Brain pericyte (primary cell): ENCODE measurements around the gene CPAMD8.
"Not testable (repeated sequence)": the region's sequence is repeated elsewhere in the genome, so short reads cannot be mapped to it uniquely, and the experiment has no call there.

Source experiments
- DNase-seq: peaks from one replicate; pipeline ENCODE4 v3.0.0-alpha.2; 2012; ENCODE audit warnings: low read depth, low spot score

Gene CPAMD8

DNA sequence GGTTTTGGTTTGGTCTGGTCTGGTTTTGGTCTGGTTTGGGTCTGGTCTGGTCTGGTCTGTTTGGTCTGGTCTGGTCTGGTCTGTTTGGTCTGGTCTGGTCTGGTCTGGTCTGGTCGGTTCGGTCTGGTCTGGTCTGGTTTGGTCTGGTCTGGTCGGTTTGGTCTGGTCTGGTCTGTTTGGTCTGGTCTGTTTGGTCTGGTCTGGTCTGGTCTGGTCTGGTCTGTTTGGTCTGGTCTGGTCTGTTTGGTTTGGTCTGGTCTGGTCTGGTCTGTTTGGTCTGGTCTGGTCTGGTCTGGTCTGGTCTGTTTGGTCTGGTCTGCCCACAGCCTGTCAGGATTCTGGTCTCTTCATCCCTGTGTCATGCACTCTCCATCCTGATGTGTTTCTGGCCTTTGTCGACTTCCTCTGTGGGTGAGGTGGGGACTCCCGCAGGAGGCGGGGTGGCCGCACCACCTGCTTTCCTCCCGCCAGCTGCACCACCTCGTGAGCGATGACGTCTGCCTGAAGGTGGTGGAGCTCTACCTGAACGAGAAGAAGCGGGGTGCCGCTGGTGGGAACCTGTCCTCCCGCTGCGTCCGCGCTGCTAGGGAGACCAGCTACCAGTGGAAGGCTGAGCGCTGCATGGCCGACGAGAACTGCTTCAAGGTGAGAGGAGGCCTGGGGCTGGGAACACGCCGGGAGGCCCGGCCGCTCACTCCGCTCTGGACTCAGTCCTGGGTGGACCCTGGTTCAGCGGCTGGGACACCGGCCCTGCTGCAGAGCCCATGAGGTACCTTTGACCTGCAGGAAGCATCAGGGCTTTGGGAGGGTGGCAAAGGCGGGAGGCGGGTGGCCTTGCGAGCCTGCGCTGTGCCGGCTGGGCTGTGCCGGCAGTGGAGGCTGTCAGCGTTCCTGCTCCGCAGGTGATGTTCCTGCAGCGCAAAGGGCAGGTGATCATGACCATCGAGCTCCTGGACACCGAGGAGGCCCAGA, 150.7 kb downstream of the CPAMD8 start:
- DNase-seq: no peak

DNA sequence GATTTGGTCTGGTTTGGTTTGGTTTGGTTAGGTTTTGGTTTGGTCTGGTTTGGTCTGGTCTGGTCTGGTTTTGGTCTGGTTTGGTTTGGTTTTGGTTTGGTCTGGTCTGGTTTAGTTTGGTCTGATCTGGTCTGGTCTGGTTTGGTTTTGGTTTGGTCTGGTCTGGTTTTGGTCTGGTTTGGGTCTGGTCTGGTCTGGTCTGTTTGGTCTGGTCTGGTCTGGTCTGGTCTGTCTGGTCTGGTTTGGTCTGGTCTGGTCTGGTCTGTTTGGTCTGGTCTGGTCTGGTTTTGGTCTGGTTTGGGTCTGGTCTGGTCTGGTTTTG, 151.7 kb downstream of the CPAMD8 start:
- DNase-seq: not testable (repeated sequence)

DNA sequence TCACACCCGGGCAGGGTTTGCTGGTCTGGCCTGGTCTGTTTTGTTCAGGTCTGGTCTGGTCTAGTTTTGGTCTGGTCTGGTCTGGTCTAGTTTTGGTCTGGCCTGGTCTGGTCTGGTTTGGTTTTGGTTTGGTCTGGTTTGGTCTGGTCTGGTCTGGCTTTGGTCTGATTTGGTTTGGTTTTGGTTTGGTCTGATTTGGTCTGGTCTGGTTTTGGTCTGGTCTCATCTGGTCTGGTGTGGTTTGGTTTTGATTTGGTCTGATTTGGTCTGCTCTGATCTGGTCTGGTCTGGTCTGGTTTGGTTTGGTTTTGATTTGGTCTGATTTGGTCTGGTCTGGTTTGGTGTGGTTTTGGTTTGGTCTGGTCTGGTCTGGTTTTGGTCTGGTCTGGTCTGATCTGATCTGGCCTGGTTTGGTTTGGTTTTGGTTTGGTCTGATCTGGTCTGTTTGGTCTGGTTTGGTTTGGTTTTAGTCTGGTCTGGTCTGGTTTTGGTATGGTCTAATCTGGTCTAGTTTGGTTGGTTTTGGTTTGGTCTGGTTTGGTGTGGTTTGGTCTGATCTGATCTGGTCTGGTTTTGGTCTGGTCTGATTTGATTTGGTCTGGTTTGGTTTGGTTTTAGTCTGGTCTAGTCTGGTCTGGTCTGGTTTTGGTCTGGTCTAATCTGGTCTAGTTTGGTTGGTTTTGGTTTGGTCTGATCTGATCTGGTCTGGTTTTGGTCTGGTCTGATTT, 152.2 kb downstream of the CPAMD8 start:
- DNase-seq: no peak

DNA sequence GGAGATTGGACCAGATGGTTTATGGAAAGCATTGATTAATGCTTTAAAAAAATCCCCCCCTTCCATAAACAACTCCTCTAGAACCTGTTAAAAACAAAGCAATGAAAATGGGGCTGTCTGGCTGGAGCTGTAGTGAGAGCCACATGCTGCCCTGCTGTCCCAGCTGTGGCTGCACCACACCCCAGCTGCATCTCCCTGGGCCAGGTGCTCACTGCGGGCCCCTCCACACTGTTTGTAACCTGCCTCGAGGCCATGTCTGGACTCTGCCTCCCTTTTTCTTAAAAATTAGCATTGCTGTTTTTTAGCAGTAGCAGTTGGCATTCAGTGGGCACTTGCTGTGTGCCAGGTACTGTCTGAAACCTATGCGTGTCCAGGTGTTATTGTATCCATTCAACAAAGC, 153.0 kb downstream of the CPAMD8 start:
- DNase-seq: no peak

DNA sequence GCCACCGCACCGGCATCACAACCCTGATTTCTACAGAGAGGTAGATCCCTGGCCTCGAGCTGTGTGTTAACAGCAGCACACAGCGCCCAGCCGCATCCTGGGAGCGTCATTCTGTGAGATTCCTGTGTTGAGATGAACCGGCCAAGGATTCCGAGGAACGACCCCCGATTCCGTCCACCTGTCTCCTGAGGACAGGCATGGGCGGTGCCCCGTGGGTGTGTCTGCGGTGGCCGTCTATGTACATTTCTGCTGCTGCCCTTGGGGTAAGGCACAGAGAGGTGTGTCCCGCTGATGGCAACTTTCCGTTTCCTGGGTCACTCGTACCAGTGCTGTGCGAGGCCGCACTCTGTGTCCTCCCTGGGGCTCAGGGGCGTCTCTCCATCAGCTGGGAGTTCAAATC, 153.9 kb downstream of the CPAMD8 start:
- DNase-seq: no peak

DNA sequence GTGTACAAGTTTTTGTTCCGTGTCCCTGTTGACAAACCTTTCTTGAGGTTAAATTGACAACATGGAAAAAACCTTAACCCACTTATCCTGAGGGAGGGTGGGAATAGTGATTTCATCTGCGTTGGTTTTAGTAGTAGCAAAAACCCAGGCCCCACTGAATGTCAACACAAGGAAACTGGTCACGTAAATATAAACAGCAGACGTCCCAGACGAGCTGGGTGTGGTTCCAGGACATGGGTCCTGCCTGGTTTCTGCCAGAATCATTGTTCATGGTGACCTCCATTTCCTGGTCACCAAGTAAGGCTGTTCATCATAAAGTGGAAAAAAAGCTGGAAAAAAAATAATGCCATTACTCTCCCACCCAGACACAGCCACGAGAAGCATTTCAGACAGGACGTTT, 154.7 kb downstream of the CPAMD8 start:
- no peak for DNase-seq

DNA sequence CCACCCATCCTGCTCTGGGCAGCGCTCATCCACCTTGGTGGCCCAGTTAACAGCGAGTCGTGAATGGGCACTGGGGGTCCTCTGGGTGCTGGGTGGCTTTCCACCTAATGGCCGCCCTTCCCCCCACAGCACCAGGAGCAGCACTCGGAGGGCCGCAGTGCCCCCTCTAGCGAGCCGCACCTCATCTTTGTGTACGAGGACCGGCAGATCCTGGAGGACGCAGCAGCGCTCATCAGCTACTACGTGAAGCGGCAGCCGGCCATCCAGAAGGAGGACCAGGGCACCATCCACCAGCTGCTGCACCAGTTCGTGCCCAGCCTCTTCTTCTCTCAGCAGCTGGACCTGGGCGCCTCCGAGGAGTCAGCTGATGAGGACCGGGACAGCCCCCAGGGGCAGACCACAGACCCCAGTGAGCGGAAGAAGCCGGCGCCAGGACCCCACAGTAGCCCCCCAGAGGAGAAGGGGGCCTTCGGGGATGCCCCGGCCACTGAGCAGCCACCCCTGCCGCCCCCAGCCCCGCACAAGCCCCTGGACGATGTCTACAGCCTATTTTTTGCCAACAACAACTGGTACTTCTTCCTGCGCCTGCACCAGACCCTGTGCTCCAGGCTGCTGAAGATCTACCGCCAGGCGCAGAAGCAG, 157.2 kb downstream of the CPAMD8 start:
- no peak for DNase-seq

DNA sequence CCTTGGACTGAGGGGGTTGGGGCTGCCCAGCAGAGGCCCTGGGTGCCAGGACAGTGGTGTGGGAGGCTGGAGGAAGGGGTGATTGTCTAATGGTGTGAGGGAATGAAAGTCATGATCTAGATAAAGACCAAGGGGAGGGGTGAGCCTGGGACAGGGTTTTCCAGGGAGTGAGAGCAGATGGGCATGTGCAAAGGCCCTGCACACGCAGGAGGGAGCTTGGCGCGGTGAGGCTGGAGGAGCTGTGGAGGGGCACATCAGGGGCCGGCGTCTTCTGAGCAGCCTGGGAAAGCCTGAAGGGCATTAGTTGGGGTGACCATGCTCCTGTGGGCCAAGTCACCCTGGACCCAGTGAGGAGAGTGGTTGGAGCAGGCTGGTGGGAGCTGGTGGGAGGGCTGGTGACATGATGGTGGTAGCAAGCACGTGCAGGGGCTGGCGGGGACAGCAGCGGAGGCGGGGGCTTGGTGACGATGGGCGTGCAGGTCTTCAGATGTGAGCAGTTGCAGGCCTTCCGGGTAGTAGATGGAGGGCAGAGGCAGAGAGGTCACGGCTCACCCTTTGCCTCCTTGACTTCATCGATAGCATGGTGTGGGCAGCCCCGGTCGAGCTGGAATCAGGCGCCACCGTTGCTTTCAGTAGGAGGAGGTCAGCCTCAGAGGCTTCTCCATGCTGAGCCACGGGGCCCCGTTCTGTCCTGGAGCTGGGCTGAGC, 158.0 kb downstream of the CPAMD8 start:
- no peak for DNase-seq

DNA sequence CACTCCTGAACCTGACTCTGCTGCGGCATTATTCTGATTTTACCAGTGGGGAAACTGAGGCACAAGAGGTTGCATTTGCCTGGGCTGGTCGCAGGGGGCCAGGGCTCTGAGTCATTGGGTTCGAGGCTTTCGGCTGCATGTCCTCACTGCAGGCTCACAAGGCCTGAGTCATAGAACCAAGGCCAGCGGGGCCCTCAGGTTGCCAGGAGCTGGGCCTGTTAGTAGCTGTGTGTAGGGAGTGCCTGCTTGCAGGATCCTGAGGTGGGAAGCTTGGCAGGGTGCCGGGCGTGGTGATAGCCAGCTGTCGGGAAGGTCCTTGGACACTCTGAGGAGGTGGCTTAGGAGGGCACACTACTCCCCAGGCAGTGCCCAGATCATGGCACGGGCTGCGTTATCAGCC, 159.4 kb downstream of the CPAMD8 start:
- no peak for DNase-seq

DNA sequence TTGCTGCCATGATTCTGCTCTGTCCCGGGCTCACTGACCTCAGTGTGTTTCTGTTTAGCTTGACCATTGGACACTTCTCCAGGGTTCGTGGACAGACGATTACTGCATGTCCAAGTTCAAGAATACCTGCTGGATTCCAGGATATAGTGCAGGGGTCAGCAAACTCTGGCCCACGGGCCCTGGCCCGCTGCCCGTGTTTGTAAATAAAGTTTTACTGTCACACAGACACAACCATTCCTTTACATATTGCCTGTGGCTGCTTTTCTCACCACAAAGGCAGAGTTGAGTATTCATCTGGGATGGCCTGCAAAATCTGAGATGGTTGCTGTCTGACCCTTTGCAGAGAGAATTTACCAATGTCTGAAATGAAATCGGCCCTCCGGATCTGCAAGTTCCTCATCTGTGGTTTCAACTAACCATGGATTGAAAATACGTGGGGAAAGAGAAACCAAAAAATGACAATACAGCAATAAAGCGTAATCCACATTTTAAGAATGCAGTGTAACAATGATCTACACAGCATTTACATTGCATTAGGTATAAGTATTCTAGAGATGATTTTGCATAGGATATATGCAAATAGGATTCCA, 163.7 kb downstream of the CPAMD8 start:
- DNase-seq: no peak

DNA sequence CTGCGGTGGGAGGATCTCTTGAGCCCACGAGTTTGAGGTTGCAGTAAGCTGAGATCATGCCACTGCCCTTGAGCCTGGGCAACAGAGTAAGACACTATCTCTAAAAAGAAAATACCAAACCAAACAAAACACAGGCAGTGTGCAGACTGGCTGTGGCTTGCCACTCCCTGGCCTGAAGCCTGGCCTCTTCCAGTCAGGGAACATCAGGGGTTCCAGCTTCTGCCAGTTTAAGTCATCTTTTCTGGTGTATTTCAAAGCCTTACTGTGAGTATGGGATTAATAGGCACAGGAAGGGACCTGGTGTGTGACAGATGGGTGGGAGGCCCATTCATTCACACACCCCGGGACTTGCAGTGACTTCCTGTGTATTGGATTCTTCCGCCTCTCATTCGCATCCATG, 164.8 kb downstream of the CPAMD8 start:
- no peak for DNase-seq

DNA sequence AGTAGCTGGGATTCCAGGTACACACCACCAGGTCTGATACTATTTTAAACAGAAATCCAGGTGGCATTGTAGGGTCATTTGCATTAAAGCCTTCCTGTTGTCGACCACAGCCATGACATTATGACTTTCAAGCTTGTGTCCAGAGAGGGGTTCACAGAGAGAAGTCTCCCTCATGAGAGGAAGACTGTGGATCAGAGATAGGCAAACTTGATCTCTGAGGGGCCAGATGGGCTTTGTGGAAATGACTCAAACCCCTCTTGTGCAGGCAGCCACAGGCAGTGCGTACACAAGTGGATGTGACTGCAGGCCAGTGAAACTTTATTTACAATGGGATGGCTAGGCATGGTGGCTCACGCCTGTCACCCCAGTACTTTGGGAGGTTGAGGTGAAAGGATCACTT, 165.6 kb downstream of the CPAMD8 start:
- no peak for DNase-seq

DNA sequence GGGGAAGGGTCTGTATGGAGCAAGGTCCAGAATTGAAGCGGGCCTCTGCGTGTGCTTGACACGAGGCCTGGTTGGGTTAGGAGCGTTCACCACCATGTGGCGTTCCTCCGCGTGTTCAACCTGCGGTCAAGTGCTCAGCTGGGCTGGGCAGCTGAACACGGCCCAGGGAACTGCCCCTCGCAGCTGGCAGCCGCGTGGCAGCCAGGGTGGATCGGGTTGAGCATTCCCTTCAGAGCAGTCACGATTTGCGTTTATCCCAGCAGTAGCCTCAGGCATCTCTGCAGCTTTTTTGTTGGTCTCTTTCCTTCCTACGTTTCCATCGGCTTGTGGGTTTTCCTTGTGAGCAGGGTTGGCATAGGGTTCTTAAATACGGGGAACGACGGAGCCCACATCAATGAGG, 166.5 kb downstream of the CPAMD8 start:
- DNase-seq: no peak

DNA sequence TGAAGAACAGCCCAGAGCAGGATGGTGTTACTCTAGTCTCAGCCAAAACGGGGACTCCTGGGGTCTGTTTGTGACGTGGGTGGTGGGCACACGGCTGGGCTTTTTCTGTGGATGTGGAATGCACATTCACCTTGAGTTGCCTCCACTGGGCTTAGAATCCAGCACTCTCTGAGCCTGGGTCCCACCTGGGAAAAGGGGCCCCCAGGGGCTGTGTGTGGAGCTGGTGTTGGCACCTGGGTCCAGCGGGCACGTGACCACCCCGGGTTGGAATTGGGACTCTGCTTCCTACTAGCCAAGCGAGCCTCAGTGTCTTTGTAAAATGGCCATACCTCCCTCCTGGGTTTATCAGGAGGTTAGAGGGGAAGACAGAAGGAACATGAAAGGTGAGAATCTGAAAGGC, 167.0 kb downstream of the CPAMD8 start:
- no peak for DNase-seq

DNA sequence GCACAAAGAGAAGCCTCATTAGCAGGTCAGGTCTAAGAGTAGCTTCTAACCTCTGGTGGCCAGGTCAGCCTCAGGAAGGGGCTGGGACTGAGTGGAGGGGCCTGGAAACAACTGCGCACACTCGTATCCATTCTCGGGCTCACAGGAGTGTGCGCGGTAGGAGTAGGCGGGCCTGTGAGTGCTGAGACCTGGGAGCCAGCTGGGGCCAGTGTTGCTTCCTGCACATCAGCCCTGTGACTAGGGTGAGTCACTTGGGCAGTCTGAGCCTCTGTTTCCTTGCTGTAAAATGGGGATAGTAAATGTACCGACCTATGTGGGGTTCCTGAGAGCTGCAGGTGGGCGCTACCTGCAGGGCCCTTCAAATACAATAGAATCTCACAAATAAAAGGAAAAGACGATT, 170.5 kb downstream of the CPAMD8 start:
- no peak for DNase-seq

DNA sequence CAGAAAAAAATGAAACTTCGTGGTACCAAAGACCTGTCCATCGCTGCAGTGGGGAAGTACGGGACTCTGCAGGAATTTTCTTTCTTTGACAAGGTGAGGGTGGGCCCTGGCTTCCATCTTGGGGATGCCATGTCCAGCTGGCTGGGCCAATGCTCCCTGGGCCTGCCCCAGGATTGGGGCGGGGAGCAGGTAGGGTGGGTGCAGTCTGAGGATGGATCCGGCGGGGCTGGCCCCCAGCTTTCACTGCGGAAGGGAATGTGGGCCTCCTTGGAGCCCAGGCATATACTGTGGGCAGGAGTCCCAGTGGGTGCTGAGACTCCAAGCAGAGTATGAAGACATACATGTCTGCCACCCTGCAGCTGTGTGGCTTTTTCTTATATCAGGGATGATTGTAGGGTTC, 173.5 kb downstream of the CPAMD8 start:
- no peak for DNase-seq

DNA sequence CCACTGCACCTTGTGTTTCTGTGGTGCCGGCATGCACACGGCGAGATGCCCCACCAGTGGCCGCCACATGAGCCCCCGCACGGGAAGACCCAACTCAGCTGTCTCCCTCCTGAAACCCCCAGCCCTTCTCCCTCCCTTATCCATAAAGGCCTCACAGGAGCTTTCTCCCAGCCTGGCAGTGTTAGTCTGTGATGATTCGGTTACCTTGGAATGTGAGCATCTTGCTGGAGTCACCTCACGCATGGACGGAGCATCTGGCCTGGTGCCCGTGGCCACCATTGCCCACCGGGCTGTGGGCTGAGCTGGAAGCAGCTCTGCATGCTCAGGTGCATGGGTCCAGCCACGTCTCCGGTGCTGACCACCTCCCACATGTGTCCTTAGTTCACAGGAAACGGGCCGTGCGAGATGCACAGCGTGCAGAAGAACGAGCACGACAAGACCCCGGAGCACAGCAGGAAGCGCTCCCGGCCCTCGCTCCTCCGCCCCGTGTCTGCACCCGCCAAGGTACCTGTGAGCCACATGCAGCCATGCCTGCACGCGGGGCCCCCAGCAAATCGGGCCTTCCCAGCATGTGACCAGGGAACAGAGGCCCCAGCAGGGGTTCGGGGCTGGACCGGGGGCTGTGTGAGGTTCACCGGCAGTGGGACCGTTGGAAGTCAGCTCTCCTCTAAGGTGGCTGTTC, 175.4 kb downstream of the CPAMD8 start:
- DNase-seq: no peak

DNA sequence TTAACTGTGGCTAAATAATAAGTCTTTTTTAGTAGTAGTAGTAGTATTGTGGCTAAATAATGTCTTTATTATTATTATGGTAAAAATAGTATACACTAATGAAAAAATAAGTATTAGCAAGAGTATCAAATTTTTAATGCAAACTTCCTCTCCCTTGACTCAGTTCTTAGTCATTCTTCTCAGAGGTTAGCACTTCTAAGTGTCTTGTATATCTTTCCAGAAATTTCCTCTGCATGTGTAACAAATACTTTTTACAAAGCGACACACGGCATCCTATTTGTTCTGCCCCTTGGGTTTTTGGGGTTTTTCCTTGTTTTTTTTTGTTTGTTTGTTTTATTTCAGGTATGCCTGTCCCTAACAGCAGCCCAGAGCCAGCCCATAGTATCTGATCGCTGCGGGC, 176.5 kb downstream of the CPAMD8 start:
- DNase-seq: no peak

DNA sequence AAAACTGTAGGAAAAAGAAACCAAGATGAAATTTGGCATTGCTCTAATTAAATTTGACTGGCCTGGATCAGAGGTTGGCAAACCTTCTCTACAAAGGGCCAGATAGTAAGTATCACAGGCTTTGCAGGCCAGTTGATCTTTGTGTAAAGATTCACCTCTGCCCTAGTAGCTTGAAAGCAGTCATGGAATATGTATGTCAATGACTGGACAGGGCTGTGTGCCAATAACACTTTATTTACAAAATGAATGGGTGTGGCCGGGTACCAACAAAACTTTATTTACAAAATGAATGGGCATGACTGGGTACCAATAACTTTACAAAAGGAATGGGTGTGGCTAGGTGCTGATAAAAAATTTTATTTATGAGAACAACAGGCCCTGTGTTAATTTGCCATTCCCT, 177.4 kb downstream of the CPAMD8 start:
- DNase-seq: no peak

DNA sequence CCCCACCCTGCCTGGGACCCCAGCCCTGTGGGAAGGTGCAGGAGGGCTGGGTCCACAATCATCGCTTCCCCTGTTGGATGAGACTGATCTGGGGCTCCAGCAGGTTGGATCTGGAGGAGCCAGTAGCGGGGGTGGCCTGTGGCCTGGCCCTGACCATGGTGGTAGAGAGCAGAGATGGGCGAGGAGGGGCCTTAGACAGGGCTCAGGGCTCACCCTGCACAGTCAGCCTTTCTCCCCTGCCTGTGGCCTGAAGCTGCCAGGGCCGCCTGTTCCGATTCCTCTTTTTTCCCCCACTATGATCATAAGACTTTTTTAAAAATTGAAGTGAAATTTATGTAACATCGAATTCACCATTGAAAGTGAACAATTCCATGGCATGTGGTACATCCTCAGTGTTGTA, 179.2 kb downstream of the CPAMD8 start:
- no peak for DNase-seq

DNA sequence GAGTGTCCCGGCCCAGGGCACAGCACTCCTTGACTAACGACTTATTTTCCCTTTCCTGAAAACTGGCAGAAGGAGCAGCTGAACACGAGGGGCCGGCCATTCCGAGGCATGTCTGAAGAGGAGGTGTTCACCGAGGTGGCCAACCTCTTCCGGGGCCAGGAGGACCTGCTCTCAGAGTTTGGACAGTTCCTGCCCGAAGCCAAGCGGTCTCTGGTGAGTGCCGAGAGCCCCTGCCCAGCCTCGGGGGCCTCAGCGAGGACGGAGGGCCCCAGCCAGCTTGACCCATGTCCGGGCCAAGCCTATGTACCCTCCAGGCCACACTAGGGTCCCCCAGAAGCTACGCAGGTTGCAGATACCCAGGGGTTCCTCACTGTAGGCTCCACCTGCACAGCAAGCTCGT, 179.7 kb downstream of the CPAMD8 start:
- no peak for DNase-seq
